HepG2 (cell line): Measurements from ENCODE around the gene TRIM9. TPM values are rescaled to one million over a fixed set of nuclear protein-coding genes. Genes with fewer than 3 reads are reported as not detected.
"Not testable (repeated sequence)": the region's sequence is repeated elsewhere in the genome, so short reads cannot be mapped to it uniquely, and the experiment has no call there.

Experiments
- ATAC-seq: fragments of 200-7000 bp; cut with Tn5 transposase; 3 replicates; pipeline ENCODE4 v1.9.1; 2020; ENCODE audit warnings: mild to moderate bottlenecking, moderate library complexity
- BruUV-seq: library from RNA; stranded (reverse); fragments of 400-500 nt; replicated peaks from 2 replicates; lab custom pipeline; 2021; lab: Mats Ljungman, UMichigan
- CTCF ChIA-PET: fragments of 300-600 bp; formaldehyde crosslinking; extraction: SDS; loops from one replicate; lab custom pipeline; 2021; ENCODE audit warnings: low total read pairs, inconsistent platforms, low intra/inter-chr PET ratio; lab: Yijun Ruan, JAX
- POLR2A ChIA-PET: fragments of 350-600 bp; sonication (Branson Sonifier 250); formaldehyde crosslinking; loops from one replicate; lab custom pipeline; 2020; ENCODE audit warnings: antibody characterized with exemption, inconsistent platforms; lab: Yijun Ruan, JAX
- DNase-seq: peaks from one replicate; pipeline ENCODE4 v3.0.0-alpha.2; 2015; ENCODE audit warnings: low spot score
- FAIRE-seq: peaks from 3 replicates; lab custom pipeline; 2011; peaks lifted over from hg19 to GRCh38; lab: Jason Lieb, UNC
- H2AFZ ChIP-seq: one replicate; pipeline ENCODE4 v1.6.1; 2011; ENCODE audit warnings: low read length, inconsistent platforms
- H3K27ac ChIP-seq: fragments of 300-600 bp; 3 replicates; pipeline ENCODE4 v1.8.0; 2011; ENCODE audit warnings: mixed run types, mild to moderate bottlenecking, mixed read lengths, low read length, inconsistent platforms; ENCODE audit not compliant: insufficient read depth; ENCODE audit errors: extremely low read length
- H3K27me3 ChIP-seq, 2 experiments: fragments of 200-600 bp in 1 of 2; 2 replicates in 1 of 2; 3 replicates in 1 of 2; pipeline versions ENCODE4 v1.6.0 to v1.8.0; 2011; ENCODE audit warnings: low read length in 2 of 2, mild to moderate bottlenecking in 2 of 2, moderate library complexity in 2 of 2, inconsistent platforms in 1 of 2; ENCODE audit not compliant: insufficient read depth in 2 of 2, control insufficient read depth in 1 of 2
- H3K36me3 ChIP-seq, 2 experiments: fragments of 200-600 bp in 1 of 2; replicated peaks in 1 of 2; 2 replicates in 1 of 2; 3 replicates in 1 of 2; pipeline versions ENCODE4 v1.5.1 to v1.8.0; 2011; ENCODE audit warnings: low read length in 2 of 2, inconsistent platforms in 1 of 2; ENCODE audit not compliant: insufficient read depth in 2 of 2, control insufficient read depth in 1 of 2
- H3K4me1 ChIP-seq: 2 replicates; pipeline ENCODE4 v1.5.1; 2012; ENCODE audit warnings: low read length, inconsistent platforms; ENCODE audit not compliant: insufficient read depth
- H3K4me2 ChIP-seq: 2 replicates; pipeline ENCODE4 v1.6.0; 2011; ENCODE audit warnings: low read depth, low read length, inconsistent platforms
- H3K4me3 ChIP-seq, 3 experiments: fragments of 200-600 bp in 1 of 3; sonication (generic), shearing (Covaris generic) in 1 of 3; replicated peaks in 1 of 3; 2 replicates each; pipeline ENCODE4 v1.5.1; 2011 to 2016; ENCODE audit warnings: low read length in 3 of 3, inconsistent platforms in 2 of 3, low read depth in 2 of 3, mild to moderate bottlenecking in 2 of 3, control low read depth in 1 of 3, mixed read lengths in 1 of 3; ENCODE audit not compliant: insufficient read depth in 1 of 3
- H3K79me2 ChIP-seq: one replicate; pipeline ENCODE4 v1.6.1; 2011; ENCODE audit warnings: low read length, inconsistent platforms; ENCODE audit not compliant: insufficient read depth
- H3K9ac ChIP-seq: 2 replicates; pipeline ENCODE4 v1.6.0; 2011; ENCODE audit warnings: mild to moderate bottlenecking, low read depth, low read length, inconsistent platforms; ENCODE audit not compliant: insufficient read depth
- H3K9me3 ChIP-seq: 2 replicates; pipeline ENCODE4 v1.5.1; 2012; ENCODE audit warnings: mild to moderate bottlenecking, low read length
- H4K20me1 ChIP-seq: 2 replicates; pipeline ENCODE4 v1.6.0; 2011; ENCODE audit warnings: inconsistent platforms, mild to moderate bottlenecking, low read length, moderate library complexity; ENCODE audit not compliant: insufficient read depth
- HNRNPLL ChIP-seq: fragments of 200-400 bp; formaldehyde crosslinking; IDR thresholded peaks from 2 replicates; pipeline ENCODE4 v1.6.1; 2017; ENCODE audit warnings: mild to moderate bottlenecking, low read depth, low read length; ENCODE audit not compliant: poor library complexity, severe bottlenecking
- KDM2A ChIP-seq: sonication (generic); formaldehyde crosslinking; IDR thresholded peaks from 2 replicates; pipeline ENCODE4 v1.4.0; 2020; ENCODE audit warnings: low read depth, missing genetic modification reagents, borderline replicate concordance
- SNRNP70 ChIP-seq: fragments of 200-400 bp; formaldehyde crosslinking; IDR thresholded peaks from 2 replicates; pipeline ENCODE4 v1.6.1; 2017; ENCODE audit warnings: mild to moderate bottlenecking, low read depth, low read length, moderate library complexity
- TGIF2 ChIP-seq: IDR thresholded peaks from 2 replicates; pipeline ENCODE4 v1.6.1; 2016; ENCODE audit warnings: control low read depth, missing compliant biosample characterization
- XRCC5 ChIP-seq: fragments of 200-400 bp; formaldehyde crosslinking; optimal IDR thresholded peaks from 2 replicates; pipeline ENCODE3; 2017; ENCODE audit warnings: mild to moderate bottlenecking, low read length
- ZFP90 ChIP-seq: sonication (generic); formaldehyde crosslinking; IDR thresholded peaks from 2 replicates; pipeline ENCODE4 v1.8.0; 2022; ENCODE audit warnings: missing genetic modification reagents, mild to moderate bottlenecking, inconsistent platforms, borderline replicate concordance
- ZNF30 ChIP-seq: sonication (generic); formaldehyde crosslinking; IDR thresholded peaks from 2 replicates; pipeline ENCODE4 v1.5.0; 2020; ENCODE audit warnings: mild to moderate bottlenecking, missing genetic modification reagents
- ZNF710 ChIP-seq: sonication (generic); formaldehyde crosslinking; IDR thresholded peaks from 2 replicates; pipeline ENCODE4 v1.5.0; 2020; ENCODE audit warnings: mild to moderate bottlenecking, missing genetic modification reagents, borderline replicate concordance
- ZNF770 ChIP-seq: sonication (generic); formaldehyde crosslinking; IDR thresholded peaks from 2 replicates; pipeline ENCODE4 v1.5.0; 2020; ENCODE audit warnings: mild to moderate bottlenecking, missing genetic modification reagents
- ZNF782 ChIP-seq: sonication (generic); formaldehyde crosslinking; IDR thresholded peaks from 2 replicates; pipeline ENCODE4 v1.4.0; 2020; ENCODE audit warnings: missing genetic modification reagents, mild to moderate bottlenecking, borderline replicate concordance
- in situ Hi-C: cut with HindIII; loops from 2 replicates; pipeline ENCODE4 v1.10.0; 2017; ENCODE audit warnings: low pct_unique_long_range_greater_than_20kb; ENCODE audit not compliant: extremely low pct_ligation_motif_present
- intact Hi-C: fragments of 100-400 bp; cut with micrococcal nuclease; formaldehyde crosslinking; loops from one replicate; pipeline ENCODE4 v1.10.0; 2022; ENCODE audit not compliant: unreplicated experiment
- polyA plus RNA-seq, 8 experiments: library from polyadenylated mRNA; depleted of rRNA in 3 of 8; stranded (reverse) in 7 of 8; unstranded in 1 of 8; fragments of >200 nt; fragmentation: Illumina TruSeq in 4 of 8; extraction: Trizol in 4 of 8; gene quantifications; 2 replicates each; pipeline versions ENCODE4 v1.2.1 to v1.2.3, GENCODE V29; 2011 to 2016; ENCODE audit warnings: low read depth in 4 of 8, missing spikeins in 1 of 8, mixed read lengths in 1 of 8; ENCODE audit not compliant: insufficient read depth in 1 of 8
- total RNA-seq, 5 experiments: library from RNA; depleted of rRNA; stranded (reverse); fragments of >200 nt; fragmentation: Illumina TruSeq; extraction: Trizol; gene quantifications; 2 replicates each; pipeline ENCODE4 v1.2.3, GENCODE V29; 2016; ENCODE audit warnings: low read depth in 1 of 5

Gene TRIM9
- total and polyA plus RNA-seq, 2 of the 13 experiments (the other 11 are each of a cell fraction or from before 2014, with no cell fraction given): 0.04 to 0.07 TPM

DNA sequence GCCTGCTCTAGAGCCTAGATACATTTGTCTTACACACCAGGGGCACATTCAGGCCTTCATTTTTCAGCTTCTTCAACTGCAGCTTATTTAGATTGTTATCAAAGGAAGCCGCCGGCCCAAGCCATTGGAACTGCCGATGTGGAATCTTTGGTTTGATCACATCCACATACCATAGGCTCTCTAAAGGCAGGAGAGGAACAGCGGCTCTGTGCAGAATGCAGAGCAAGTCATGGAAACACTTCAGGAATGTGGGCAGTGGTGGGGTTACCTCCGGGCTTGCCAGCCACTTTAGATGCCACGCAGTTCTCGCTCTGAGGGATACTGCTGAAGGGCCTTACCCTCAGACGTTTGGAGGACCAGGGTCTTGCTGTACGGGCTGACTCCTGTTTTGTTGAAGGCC, 97.2 kb downstream of the TRIM9 start (continued):
- TF ChIP-seq ZNF710 (no peak), ZNF782 (CRISPR knock-in tag) (no peak), TGIF2 (CRISPR knock-in tag) (no peak), ZNF30 (CRISPR knock-in tag) (no peak), HNRNPLL (no peak), SNRNP70 (no peak), KDM2A (CRISPR knock-in tag) (no peak), XRCC5 (no peak)

DNA sequence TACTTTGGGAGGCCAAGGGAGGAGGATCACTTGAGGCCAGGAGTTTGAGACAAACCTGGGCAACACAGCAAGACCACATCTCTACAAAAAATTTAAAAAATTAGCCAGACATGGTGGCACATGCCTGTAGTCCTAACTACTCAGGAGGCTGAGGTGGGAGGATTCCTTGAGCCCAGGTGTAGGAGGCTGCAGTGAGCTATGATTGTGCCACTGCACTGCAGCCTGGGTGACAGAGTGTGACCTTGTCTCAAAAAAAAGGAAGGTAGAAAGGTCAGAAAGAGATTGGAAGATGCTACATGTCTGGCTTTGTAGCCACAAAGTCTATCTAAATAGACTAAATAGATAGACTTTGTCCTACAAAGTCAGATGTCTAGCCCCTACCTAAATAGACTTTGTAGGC, 100.7 kb downstream of the TRIM9 start:
- CTCF ChIA-PET, in situ Hi-C loops, H3K79me2 ChIP-seq, H4K20me1 ChIP-seq, H3K36me3 ChIP-seq, H2AFZ ChIP-seq, intact Hi-C loops, FAIRE-seq, H3K27ac ChIP-seq, POLR2A ChIA-PET, H3K9me3 ChIP-seq, BruUV-seq, H3K4me3 ChIP-seq, ATAC-seq, H3K4me2 ChIP-seq, H3K9ac ChIP-seq: not testable (repeated sequence)
- Histone ChIP-seq H3K27me3 (peaks cover 0 to 12% of the 10 kb centered on the region in 2 experiments; a peak in 1 of 5 replicates), H3K4me1 (peaks cover 19% of the 10 kb centered on the region)
- peak; percentile 27 for DNase-seq
- peak; percentile 39; the same call in 1 of the 2 replicates for TF ChIP-seq ZNF770 (CRISPR knock-in tag)
- TF ChIP-seq ZFP90: peak; percentile 93; the same call in 1 of the 2 replicates
